Activated CD4-positive, alpha-beta T cell treated with anti-CD3 and anti-CD28 coated beads, Interleukin-2, amount 10 ng/mL, durations not matched to agents 24 days and 14 days (primary cell): ENCODE data around the gene LACC1. TPM values are rescaled to one million over a fixed set of nuclear protein-coding genes. Genes with fewer than 3 reads are reported as not detected.

Experiments
- DNase-seq: peaks from one replicate; pipeline ENCODE4 v3.0.0; 2022
- H3K27ac Mint-ChIP-seq: one replicate; pipeline ENCODE4 v1.8.0; 2022; ENCODE audit warnings: mild to moderate bottlenecking, mixed read lengths
- H3K27me3 Mint-ChIP-seq: one replicate; pipeline ENCODE4 v1.8.0; 2022; ENCODE audit warnings: mixed read lengths
- H3K36me3 Mint-ChIP-seq: one replicate; pipeline ENCODE4 v1.8.0; 2022; ENCODE audit warnings: low read depth, mild to moderate bottlenecking, mixed read lengths
- H3K4me1 Mint-ChIP-seq: one replicate; pipeline ENCODE4 v1.8.0; 2021; ENCODE audit warnings: mixed read lengths
- H3K4me3 Mint-ChIP-seq: one replicate; pipeline ENCODE4 v1.8.0; 2022; ENCODE audit warnings: mild to moderate bottlenecking, moderate library complexity, mixed read lengths
- H3K9me3 Mint-ChIP-seq: one replicate; pipeline ENCODE4 v1.8.0; 2021; ENCODE audit warnings: mixed read lengths
- intact Hi-C: fragments of 100-400 bp; cut with micrococcal nuclease; formaldehyde crosslinking; loops from one replicate; pipeline ENCODE4 v1.15.1; 2023
- total RNA-seq: library from RNA; stranded (reverse); gene quantifications from 2 replicates; pipeline ENCODE4 v1.2.3, GENCODE V29; 2022

Gene LACC1
- total RNA-seq, 1 donor from 2014 or later = 2.6 TPM

GRCh38 chr13:43908156-43909126 is 28.7 kb downstream of the LACC1 start:
- no peaks in the 10 kb centered on the region for H3K4me1 Mint-ChIP-seq
- no peaks in the 10 kb centered on the region for H3K36me3 Mint-ChIP-seq
- intact Hi-C loops = loop anchor here (1.0 to 10.0 kb wide), 3 partner anchors 142 to 1066 kb away; no protein-coding TSS in a partner anchor
- H3K4me3 Mint-ChIP-seq = no peak overlapping the region
- H3K27me3 Mint-ChIP-seq = peaks cover 44% of the 10 kb centered on the region
- DNase-seq = peak; percentile 57
- no peak overlapping the region for H3K27ac Mint-ChIP-seq
- no peaks in the 10 kb centered on the region for H3K9me3 Mint-ChIP-seq

- H3K4me1 Mint-ChIP-seq = no peaks in the 10 kb centered on the region
- no peaks in the 10 kb centered on the region for H3K36me3 Mint-ChIP-seq
- H3K27me3 Mint-ChIP-seq = peaks cover 35% of the 10 kb centered on the region
- no peak overlapping the region for H3K27ac Mint-ChIP-seq
- no peak overlapping the region for H3K4me3 Mint-ChIP-seq
- no peak for DNase-seq
- H3K9me3 Mint-ChIP-seq = no peaks in the 10 kb centered on the region
- intact Hi-C loops = no loop called here
Observed at GRCh38 chr13:43910856-43911255, 31.2 kb downstream of the LACC1 start.

- DNase-seq = no peak
- Mint-ChIP-seq H3K36me3 (no peaks in the 10 kb centered on the region), H3K9me3 (no peaks in the 10 kb centered on the region), H3K27me3 (peaks cover 33% of the 10 kb centered on the region), H3K4me3 (no peak overlapping the region), H3K27ac (no peak overlapping the region), H3K4me1 (no peaks in the 10 kb centered on the region)
- intact Hi-C loops = no loop called here
Observed at GRCh38 chr13:43911278-43911677, 31.6 kb downstream of the LACC1 start.

GRCh38 chr13:43911871-43912270 is 32.2 kb downstream of the LACC1 start:
- no peak for DNase-seq
- peaks cover 31% of the 10 kb centered on the region for H3K27me3 Mint-ChIP-seq
- H3K4me3 Mint-ChIP-seq = no peak overlapping the region
- intact Hi-C loops = no loop called here
- H3K4me1 Mint-ChIP-seq = no peaks in the 10 kb centered on the region
- no peaks in the 10 kb centered on the region for H3K36me3 Mint-ChIP-seq
- H3K27ac Mint-ChIP-seq = no peak overlapping the region
- no peaks in the 10 kb centered on the region for H3K9me3 Mint-ChIP-seq

GRCh38 chr13:43915451-43915850 is 35.7 kb downstream of the LACC1 start:
- no peak overlapping the region for H3K27ac Mint-ChIP-seq
- no peaks in the 10 kb centered on the region for H3K9me3 Mint-ChIP-seq
- intact Hi-C loops = no loop called here
- H3K4me3 Mint-ChIP-seq = no peak overlapping the region
- DNase-seq = no peak
- H3K36me3 Mint-ChIP-seq = no peaks in the 10 kb centered on the region
- peaks cover 23% of the 10 kb centered on the region for H3K27me3 Mint-ChIP-seq
- no peaks in the 10 kb centered on the region for H3K4me1 Mint-ChIP-seq

- H3K4me1 Mint-ChIP-seq = no peaks in the 10 kb centered on the region
- H3K4me3 Mint-ChIP-seq = no peak overlapping the region
- no peak for DNase-seq
- no peaks in the 10 kb centered on the region for H3K9me3 Mint-ChIP-seq
- H3K36me3 Mint-ChIP-seq = no peaks in the 10 kb centered on the region
- peaks cover 28% of the 10 kb centered on the region for H3K27me3 Mint-ChIP-seq
- intact Hi-C loops = no loop called here
- H3K27ac Mint-ChIP-seq = no peak overlapping the region
Observed at GRCh38 chr13:43916828-43917227, 37.1 kb downstream of the LACC1 start.

GRCh38 chr13:43918636-43919035 is 38.9 kb downstream of the LACC1 start:
- H3K27me3 Mint-ChIP-seq = peaks cover 17% of the 10 kb centered on the region
- no peak overlapping the region for H3K27ac Mint-ChIP-seq
- H3K4me1 Mint-ChIP-seq = no peaks in the 10 kb centered on the region
- H3K4me3 Mint-ChIP-seq = no peak overlapping the region
- no peaks in the 10 kb centered on the region for H3K9me3 Mint-ChIP-seq
- intact Hi-C loops = no loop called here
- H3K36me3 Mint-ChIP-seq = no peaks in the 10 kb centered on the region
- DNase-seq = no peak

- Mint-ChIP-seq H3K4me1 (no peaks in the 10 kb centered on the region), H3K36me3 (no peaks in the 10 kb centered on the region), H3K27ac (no peak overlapping the region), H3K9me3 (no peaks in the 10 kb centered on the region), H3K4me3 (no peak overlapping the region), H3K27me3 (peaks cover 13% of the 10 kb centered on the region)
- intact Hi-C loops = no loop called here
- DNase-seq = no peak
Observed at GRCh38 chr13:43920965-43921674, 41.4 kb downstream of the LACC1 start.

- H3K36me3 Mint-ChIP-seq = no peaks in the 10 kb centered on the region
Observed at GRCh38 chr13:43924549-43925245, 45.0 kb downstream of the LACC1 start.

GRCh38 chr13:43929947-43930346 is 50.2 kb downstream of the LACC1 start:
- H3K36me3 Mint-ChIP-seq = no peaks in the 10 kb centered on the region
- no peaks in the 10 kb centered on the region for H3K9me3 Mint-ChIP-seq
- H3K4me3 Mint-ChIP-seq = no peak overlapping the region
- H3K4me1 Mint-ChIP-seq = no peaks in the 10 kb centered on the region
- H3K27me3 Mint-ChIP-seq = peaks cover 19% of the 10 kb centered on the region
- no peak for DNase-seq
- no peak overlapping the region for H3K27ac Mint-ChIP-seq
- intact Hi-C loops = no loop called here

More at GRCh38 chr13:43924549-43925245, 45.0 kb downstream of the LACC1 start:
- Mint-ChIP-seq H3K27me3 (peaks cover 8% of the 10 kb centered on the region), H3K9me3 (no peaks in the 10 kb centered on the region), H3K4me3 (no peak overlapping the region), H3K27ac (no peak overlapping the region), H3K4me1 (no peaks in the 10 kb centered on the region)
- no peak for DNase-seq
- intact Hi-C loops = no loop called here

- intact Hi-C loops = no loop called here
Observed at GRCh38 chr13:43933378-43933777, 53.7 kb downstream of the LACC1 start.

GRCh38 chr13:43934273-43934672 is 54.6 kb downstream of the LACC1 start:
- intact Hi-C loops = no loop called here
- H3K27me3 Mint-ChIP-seq = peaks cover 27% of the 10 kb centered on the region
- no peaks in the 10 kb centered on the region for H3K36me3 Mint-ChIP-seq

More at GRCh38 chr13:43933378-43933777, 53.7 kb downstream of the LACC1 start:
- no peaks in the 10 kb centered on the region for H3K4me1 Mint-ChIP-seq
- H3K27me3 Mint-ChIP-seq = peaks cover 24% of the 10 kb centered on the region
- no peaks in the 10 kb centered on the region for H3K9me3 Mint-ChIP-seq
- no peak for DNase-seq
- H3K36me3 Mint-ChIP-seq = no peaks in the 10 kb centered on the region
- H3K4me3 Mint-ChIP-seq = no peak overlapping the region
- H3K27ac Mint-ChIP-seq = no peak overlapping the region

GRCh38 chr13:43935878-43936277 is 56.2 kb downstream of the LACC1 start:
- H3K36me3 Mint-ChIP-seq = no peaks in the 10 kb centered on the region
- no peaks in the 10 kb centered on the region for H3K9me3 Mint-ChIP-seq
- no peak overlapping the region for H3K27ac Mint-ChIP-seq
- H3K4me1 Mint-ChIP-seq = no peaks in the 10 kb centered on the region
- peaks cover 20% of the 10 kb centered on the region for H3K27me3 Mint-ChIP-seq
- no peak overlapping the region for H3K4me3 Mint-ChIP-seq
- intact Hi-C loops = no loop called here
- no peak for DNase-seq

More at GRCh38 chr13:43934273-43934672, 54.6 kb downstream of the LACC1 start:
- Mint-ChIP-seq H3K27ac (no peak overlapping the region), H3K4me3 (no peak overlapping the region), H3K4me1 (no peaks in the 10 kb centered on the region), H3K9me3 (no peaks in the 10 kb centered on the region)
- no peak for DNase-seq
